HEK293 (cell line): ENCODE measurements around the gene PTPN6.

Source experiments
- ATF2 ChIP-seq: fragments of 450-650 bp; formaldehyde crosslinking; IDR thresholded peaks from 2 replicates; pipeline ENCODE4 v1.5.1; 2016; ENCODE audit warnings: missing biosample characterization, missing genetic modification characterization, low read depth
- YY2 ChIP-seq: fragments of 450-650 bp; formaldehyde crosslinking; IDR thresholded peaks from 2 replicates; pipeline ENCODE4 v1.5.1; 2016; ENCODE audit warnings: missing biosample characterization, missing genetic modification characterization
- ZBTB17 ChIP-seq: fragments of 450-650 bp; formaldehyde crosslinking; IDR thresholded peaks from 2 replicates; pipeline ENCODE4 v1.5.1; 2016; ENCODE audit warnings: missing biosample characterization, missing genetic modification characterization
- ZBTB20 ChIP-seq: fragments of 450-650 bp; formaldehyde crosslinking; IDR thresholded peaks from 2 replicates; pipeline ENCODE4 v1.5.1; 2016; ENCODE audit warnings: missing biosample characterization, missing genetic modification characterization
- ZBTB44 ChIP-seq: fragments of 450-650 bp; IDR thresholded peaks from 2 replicates; pipeline ENCODE4 v1.5.1; 2018; ENCODE audit warnings: missing biosample characterization, mild to moderate bottlenecking, missing genetic modification characterization
- ZFHX2 ChIP-seq: fragments of 450-650 bp; formaldehyde crosslinking; conservative IDR thresholded peaks from 2 replicates; pipeline ENCODE4 v1.5.1; 2016; ENCODE audit warnings: missing biosample characterization, missing genetic modification characterization
- ZFP69B ChIP-seq: fragments of 450-650 bp; formaldehyde crosslinking; IDR thresholded peaks from 2 replicates; pipeline ENCODE4 v1.5.1; 2016; ENCODE audit warnings: missing biosample characterization, missing genetic modification characterization
- ZNF121 ChIP-seq: fragments of 450-650 bp; formaldehyde crosslinking; IDR thresholded peaks from 2 replicates; pipeline ENCODE4 v1.5.1; 2016; ENCODE audit warnings: missing biosample characterization, missing genetic modification characterization
- ZNF132 ChIP-seq: fragments of 450-650 bp; formaldehyde crosslinking; IDR thresholded peaks from 2 replicates; pipeline ENCODE4 v1.5.1; 2017; ENCODE audit warnings: missing biosample characterization, missing genetic modification characterization, borderline replicate concordance
- ZNF155 ChIP-seq: fragments of 450-650 bp; formaldehyde crosslinking; IDR thresholded peaks from 2 replicates; pipeline ENCODE4 v1.5.1; 2016; ENCODE audit warnings: missing biosample characterization, missing genetic modification characterization
- ZNF23 ChIP-seq: fragments of 450-650 bp; formaldehyde crosslinking; IDR thresholded peaks from 2 replicates; pipeline ENCODE4 v1.5.1; 2016; ENCODE audit warnings: missing biosample characterization, missing genetic modification characterization, borderline replicate concordance
- ZNF473 ChIP-seq: fragments of 450-650 bp; formaldehyde crosslinking; IDR thresholded peaks from 2 replicates; pipeline ENCODE4 v1.5.1; 2017; ENCODE audit warnings: missing biosample characterization, missing genetic modification characterization
- ZNF48 ChIP-seq: fragments of 450-650 bp; formaldehyde crosslinking; IDR thresholded peaks from 2 replicates; pipeline ENCODE4 v1.5.1; 2016; ENCODE audit warnings: missing biosample characterization, missing genetic modification characterization
- ZNF501 ChIP-seq: fragments of 450-650 bp; formaldehyde crosslinking; IDR thresholded peaks from 2 replicates; pipeline ENCODE4 v1.5.1; 2016; ENCODE audit warnings: missing biosample characterization, missing genetic modification characterization
- ZNF560 ChIP-seq: fragments of 450-650 bp; formaldehyde crosslinking; IDR thresholded peaks from 2 replicates; pipeline ENCODE4 v1.5.1; 2017; ENCODE audit warnings: missing biosample characterization, missing genetic modification characterization, borderline replicate concordance
- ZNF629 ChIP-seq: fragments of 450-650 bp; formaldehyde crosslinking; IDR thresholded peaks from 2 replicates; pipeline ENCODE4 v1.5.1; 2017; ENCODE audit warnings: missing biosample characterization, missing genetic modification characterization
- ZNF670 ChIP-seq: fragments of 450-650 bp; formaldehyde crosslinking; IDR thresholded peaks from 2 replicates; pipeline ENCODE4 v1.5.1; 2016; ENCODE audit warnings: missing biosample characterization, missing genetic modification characterization, low read depth
- ZNF830 ChIP-seq: fragments of 450-650 bp; IDR thresholded peaks from 2 replicates; pipeline ENCODE4 v1.5.0; 2018; ENCODE audit warnings: missing biosample characterization, missing genetic modification characterization, low read depth, mild to moderate bottlenecking, moderate library complexity
- ZSCAN23 ChIP-seq: fragments of 450-650 bp; formaldehyde crosslinking; IDR thresholded peaks from 2 replicates; pipeline ENCODE4 v1.5.1; 2016; ENCODE audit warnings: missing biosample characterization, missing genetic modification characterization
- TF ChIP-seq, protein P1 (sequence below): fragments of 450-650 bp; formaldehyde crosslinking; IDR thresholded peaks from 2 replicates; pipeline ENCODE4 v1.5.1; 2016; ENCODE audit warnings: missing biosample characterization, missing genetic modification characterization
- TF ChIP-seq, protein P2 (sequence below): fragments of 450-650 bp; formaldehyde crosslinking; IDR thresholded peaks from 2 replicates; pipeline ENCODE4 v1.5.1; 2017; ENCODE audit warnings: missing biosample characterization, missing genetic modification characterization
- TF ChIP-seq, protein P3 (sequence below): fragments of 450-650 bp; formaldehyde crosslinking; IDR thresholded peaks from 2 replicates; pipeline ENCODE4 v1.5.1; 2016; ENCODE audit warnings: missing biosample characterization, missing genetic modification characterization
- TF ChIP-seq, protein P4 (sequence below): fragments of 450-650 bp; formaldehyde crosslinking; conservative IDR thresholded peaks from 2 replicates; pipeline ENCODE4 v1.5.1; 2016; ENCODE audit warnings: low read depth, missing biosample characterization, missing genetic modification characterization
- TF ChIP-seq, protein P5 (sequence below): fragments of 450-650 bp; formaldehyde crosslinking; IDR thresholded peaks from 2 replicates; pipeline ENCODE4 v1.5.1; 2016; ENCODE audit warnings: missing biosample characterization, missing genetic modification characterization

Gene PTPN6

DNA sequence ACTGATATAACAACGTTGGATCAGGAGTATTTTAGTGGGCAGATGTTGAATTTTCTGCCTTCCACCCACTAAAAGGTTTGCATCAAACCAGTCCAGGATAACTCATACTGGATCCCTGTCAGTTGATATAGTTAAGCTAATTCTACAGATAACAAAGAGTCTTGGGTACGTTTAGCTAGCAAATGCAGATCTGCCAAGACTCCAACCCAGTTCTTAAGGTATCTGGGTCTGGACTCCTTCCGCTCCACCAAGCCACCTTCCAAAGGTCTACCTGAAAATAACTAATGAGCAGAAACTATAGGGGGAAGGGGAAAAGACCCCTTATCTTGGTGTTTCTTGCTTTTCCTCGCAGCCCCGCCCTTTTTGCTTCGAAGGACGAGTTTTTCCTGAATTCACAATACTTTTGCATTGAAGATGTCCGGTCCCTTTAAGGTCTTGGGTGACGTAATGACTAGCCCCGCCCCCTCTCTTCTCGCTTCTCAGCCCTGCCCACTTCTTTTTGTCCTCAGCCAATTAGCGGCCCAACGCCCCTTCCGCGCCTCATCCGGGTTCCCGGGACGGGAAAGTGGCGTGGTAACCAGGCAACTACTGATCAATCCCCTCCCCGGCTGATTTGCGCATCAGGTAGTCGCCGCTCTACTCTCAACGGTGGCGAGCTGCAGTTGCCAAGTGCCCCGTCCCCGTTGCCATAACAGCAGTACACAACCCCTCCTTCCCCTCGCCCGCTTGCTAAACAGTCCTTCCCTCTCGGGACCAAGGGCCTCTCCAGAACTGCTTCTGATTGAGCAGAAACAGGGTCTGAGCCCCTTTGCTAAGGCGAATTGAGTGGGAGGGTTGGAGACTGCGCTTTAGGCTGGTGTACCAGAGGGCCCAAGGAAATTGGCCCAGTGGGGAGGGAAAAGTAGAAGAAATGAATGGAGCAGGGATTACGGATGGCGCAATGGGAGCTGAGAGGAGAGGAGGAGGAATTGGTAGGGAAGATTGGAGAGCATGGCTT, 46.6 kb upstream of the PTPN6 start, which contains the start of gene LRRC23 (continued):
- no peak for TF ChIP-seq ZNF23 (tag by site-specific recombination)
- TF ChIP-seq, protein P1, sequence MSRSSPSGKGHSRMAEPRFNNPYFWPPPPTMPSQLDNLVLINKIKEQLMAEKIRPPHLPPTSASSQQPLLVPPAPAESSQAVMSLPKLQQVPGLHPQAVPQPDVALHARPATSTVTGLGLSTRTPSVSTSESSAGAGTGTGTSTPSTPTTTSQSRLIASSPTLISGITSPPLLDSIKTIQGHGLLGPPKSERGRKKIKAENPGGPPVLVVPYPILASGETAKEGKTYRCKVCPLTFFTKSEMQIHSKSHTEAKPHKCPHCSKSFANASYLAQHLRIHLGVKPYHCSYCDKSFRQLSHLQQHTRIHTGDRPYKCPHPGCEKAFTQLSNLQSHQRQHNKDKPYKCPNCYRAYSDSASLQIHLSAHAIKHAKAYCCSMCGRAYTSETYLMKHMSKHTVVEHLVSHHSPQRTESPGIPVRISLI (tag by site-specific recombination): no peak
- no peak for TF ChIP-seq ZFP69B (tag by site-specific recombination)
- TF ChIP-seq, protein P2, sequence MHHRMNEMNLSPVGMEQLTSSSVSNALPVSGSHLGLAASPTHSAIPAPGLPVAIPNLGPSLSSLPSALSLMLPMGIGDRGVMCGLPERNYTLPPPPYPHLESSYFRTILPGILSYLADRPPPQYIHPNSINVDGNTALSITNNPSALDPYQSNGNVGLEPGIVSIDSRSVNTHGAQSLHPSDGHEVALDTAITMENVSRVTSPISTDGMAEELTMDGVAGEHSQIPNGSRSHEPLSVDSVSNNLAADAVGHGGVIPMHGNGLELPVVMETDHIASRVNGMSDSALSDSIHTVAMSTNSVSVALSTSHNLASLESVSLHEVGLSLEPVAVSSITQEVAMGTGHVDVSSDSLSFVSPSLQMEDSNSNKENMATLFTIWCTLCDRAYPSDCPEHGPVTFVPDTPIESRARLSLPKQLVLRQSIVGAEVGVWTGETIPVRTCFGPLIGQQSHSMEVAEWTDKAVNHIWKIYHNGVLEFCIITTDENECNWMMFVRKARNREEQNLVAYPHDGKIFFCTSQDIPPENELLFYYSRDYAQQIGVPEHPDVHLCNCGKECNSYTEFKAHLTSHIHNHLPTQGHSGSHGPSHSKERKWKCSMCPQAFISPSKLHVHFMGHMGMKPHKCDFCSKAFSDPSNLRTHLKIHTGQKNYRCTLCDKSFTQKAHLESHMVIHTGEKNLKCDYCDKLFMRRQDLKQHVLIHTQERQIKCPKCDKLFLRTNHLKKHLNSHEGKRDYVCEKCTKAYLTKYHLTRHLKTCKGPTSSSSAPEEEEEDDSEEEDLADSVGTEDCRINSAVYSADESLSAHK (tag by site-specific recombination): no peak
- no peak for TF ChIP-seq YY2 (tag by site-specific recombination)
- peak; percentile 99 for TF ChIP-seq ATF2
- TF ChIP-seq ZNF629: peak; percentile 80
- no peak for TF ChIP-seq ZSCAN23 (tag by site-specific recombination)
- TF ChIP-seq ZNF155 (tag by site-specific recombination): no peak
- TF ChIP-seq ZNF48 (tag by site-specific recombination): no peak
- TF ChIP-seq ZNF830 (tag by site-specific recombination): no peak
- no peak for TF ChIP-seq ZNF560
- no peak for TF ChIP-seq ZBTB44 (tag by site-specific recombination)
- TF ChIP-seq ZBTB20 (tag by site-specific recombination): peak; percentile 88
- TF ChIP-seq, protein P3, sequence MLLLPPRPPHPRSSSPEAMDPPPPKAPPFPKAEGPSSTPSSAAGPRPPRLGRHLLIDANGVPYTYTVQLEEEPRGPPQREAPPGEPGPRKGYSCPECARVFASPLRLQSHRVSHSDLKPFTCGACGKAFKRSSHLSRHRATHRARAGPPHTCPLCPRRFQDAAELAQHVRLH (tag by site-specific recombination): no peak
- no peak for TF ChIP-seq ZNF121 (tag by site-specific recombination)
- TF ChIP-seq, protein P4, sequence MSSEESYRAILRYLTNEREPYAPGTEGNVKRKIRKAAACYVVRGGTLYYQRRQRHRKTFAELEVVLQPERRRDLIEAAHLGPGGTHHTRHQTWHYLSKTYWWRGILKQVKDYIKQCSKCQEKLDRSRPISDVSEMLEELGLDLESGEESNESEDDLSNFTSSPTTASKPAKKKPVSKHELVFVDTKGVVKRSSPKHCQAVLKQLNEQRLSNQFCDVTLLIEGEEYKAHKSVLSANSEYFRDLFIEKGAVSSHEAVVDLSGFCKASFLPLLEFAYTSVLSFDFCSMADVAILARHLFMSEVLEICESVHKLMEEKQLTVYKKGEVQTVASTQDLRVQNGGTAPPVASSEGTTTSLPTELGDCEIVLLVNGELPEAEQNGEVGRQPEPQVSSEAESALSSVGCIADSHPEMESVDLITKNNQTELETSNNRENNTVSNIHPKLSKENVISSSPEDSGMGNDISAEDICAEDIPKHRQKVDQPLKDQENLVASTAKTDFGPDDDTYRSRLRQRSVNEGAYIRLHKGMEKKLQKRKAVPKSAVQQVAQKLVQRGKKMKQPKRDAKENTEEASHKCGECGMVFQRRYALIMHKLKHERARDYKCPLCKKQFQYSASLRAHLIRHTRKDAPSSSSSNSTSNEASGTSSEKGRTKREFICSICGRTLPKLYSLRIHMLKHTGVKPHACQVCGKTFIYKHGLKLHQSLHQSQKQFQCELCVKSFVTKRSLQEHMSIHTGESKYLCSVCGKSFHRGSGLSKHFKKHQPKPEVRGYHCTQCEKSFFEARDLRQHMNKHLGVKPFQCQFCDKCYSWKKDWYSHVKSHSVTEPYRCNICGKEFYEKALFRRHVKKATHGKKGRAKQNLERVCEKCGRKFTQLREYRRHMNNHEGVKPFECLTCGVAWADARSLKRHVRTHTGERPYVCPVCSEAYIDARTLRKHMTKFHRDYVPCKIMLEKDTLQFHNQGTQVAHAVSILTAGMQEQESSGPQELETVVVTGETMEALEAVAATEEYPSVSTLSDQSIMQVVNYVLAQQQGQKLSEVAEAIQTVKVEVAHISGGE (tag by site-specific recombination): no peak
- TF ChIP-seq ZBTB17 (tag by site-specific recombination): peak; percentile 55; the same call in 1 of the 2 replicates
- no peak for TF ChIP-seq ZNF501
- no peak for TF ChIP-seq ZNF132 (tag by site-specific recombination)
- TF ChIP-seq ZFHX2 (tag by site-specific recombination): peak; percentile 64
- TF ChIP-seq, protein P5, sequence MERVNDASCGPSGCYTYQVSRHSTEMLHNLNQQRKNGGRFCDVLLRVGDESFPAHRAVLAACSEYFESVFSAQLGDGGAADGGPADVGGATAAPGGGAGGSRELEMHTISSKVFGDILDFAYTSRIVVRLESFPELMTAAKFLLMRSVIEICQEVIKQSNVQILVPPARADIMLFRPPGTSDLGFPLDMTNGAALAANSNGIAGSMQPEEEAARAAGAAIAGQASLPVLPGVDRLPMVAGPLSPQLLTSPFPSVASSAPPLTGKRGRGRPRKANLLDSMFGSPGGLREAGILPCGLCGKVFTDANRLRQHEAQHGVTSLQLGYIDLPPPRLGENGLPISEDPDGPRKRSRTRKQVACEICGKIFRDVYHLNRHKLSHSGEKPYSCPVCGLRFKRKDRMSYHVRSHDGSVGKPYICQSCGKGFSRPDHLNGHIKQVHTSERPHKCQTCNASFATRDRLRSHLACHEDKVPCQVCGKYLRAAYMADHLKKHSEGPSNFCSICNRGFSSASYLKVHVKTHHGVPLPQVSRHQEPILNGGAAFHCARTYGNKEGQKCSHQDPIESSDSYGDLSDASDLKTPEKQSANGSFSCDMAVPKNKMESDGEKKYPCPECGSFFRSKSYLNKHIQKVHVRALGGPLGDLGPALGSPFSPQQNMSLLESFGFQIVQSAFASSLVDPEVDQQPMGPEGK: peak; percentile 54; the same call in 1 of the 2 replicates
- no peak for TF ChIP-seq ZNF670
- TF ChIP-seq ZNF473: no peak
